Measurements from ENCODE around the gene SWAP70. TPM values are rescaled to one million over a fixed set of nuclear protein-coding genes. Genes with fewer than 3 reads are reported as not detected.

The SWAP70 gene
- total and polyA plus RNA-seq, 9 of the 15 experiments (the other 6 are each of a cell fraction or from before 2014, with no cell fraction given), result 1.7 to 4.9 (median 3.9) TPM

- TF ChIP-seq CUX1 (CRISPR knock-in tag; IDR thresholded peaks at IDR 0.05), result no peak
- peak; percentile 65; the same call in 1 of the 2 replicates for TF ChIP-seq ZBTB26 (CRISPR knock-in tag; IDR thresholded peaks at IDR 0.05)
- no peak for TF ChIP-seq TCFL5 (CRISPR knock-in tag; conservative IDR thresholded peaks at IDR 0.05)
- TF ChIP-seq ETV1 (tag; conservative IDR thresholded peaks at IDR 0.05; ENCODE audit: low read depth), result no peak; the same call in 1 of the 2 replicates
- no peak for TF ChIP-seq ATF3 (IDR thresholded peaks at IDR 0.05)
- TF ChIP-seq ATF3 (CRISPR knock-in tag; conservative IDR thresholded peaks at IDR 0.05), result no peak
- no peak; the same call in 1 of the 2 replicates for TF ChIP-seq ZNF592 (IDR thresholded peaks at IDR 0.05)
- TF ChIP-seq ZSCAN29 (IDR thresholded peaks at IDR 0.05), result no peak
- no peak for TF ChIP-seq FOXK2 (conservative IDR thresholded peaks at IDR 0.05 in 1 of 2, IDR thresholded peaks at IDR 0.05 in 1 of 2; ENCODE audit: low read depth in 2 of 2)
- TF ChIP-seq ZMIZ1 (IDR thresholded peaks at IDR 0.05; ENCODE audit: low read depth in 2 of 2, low read length in 2 of 2), result 0 out of 4 replicates have a peak, but pooled peaks of 1 of the 2 experiments have one; percentile 6
Measured at GRCh38 chr11:9757809-9758636, 94.1 kb downstream of the SWAP70 start (continued).

Data from K562 (cell line).